ENCODE results near the gene GFOD2.

Gene GFOD2

DNA sequence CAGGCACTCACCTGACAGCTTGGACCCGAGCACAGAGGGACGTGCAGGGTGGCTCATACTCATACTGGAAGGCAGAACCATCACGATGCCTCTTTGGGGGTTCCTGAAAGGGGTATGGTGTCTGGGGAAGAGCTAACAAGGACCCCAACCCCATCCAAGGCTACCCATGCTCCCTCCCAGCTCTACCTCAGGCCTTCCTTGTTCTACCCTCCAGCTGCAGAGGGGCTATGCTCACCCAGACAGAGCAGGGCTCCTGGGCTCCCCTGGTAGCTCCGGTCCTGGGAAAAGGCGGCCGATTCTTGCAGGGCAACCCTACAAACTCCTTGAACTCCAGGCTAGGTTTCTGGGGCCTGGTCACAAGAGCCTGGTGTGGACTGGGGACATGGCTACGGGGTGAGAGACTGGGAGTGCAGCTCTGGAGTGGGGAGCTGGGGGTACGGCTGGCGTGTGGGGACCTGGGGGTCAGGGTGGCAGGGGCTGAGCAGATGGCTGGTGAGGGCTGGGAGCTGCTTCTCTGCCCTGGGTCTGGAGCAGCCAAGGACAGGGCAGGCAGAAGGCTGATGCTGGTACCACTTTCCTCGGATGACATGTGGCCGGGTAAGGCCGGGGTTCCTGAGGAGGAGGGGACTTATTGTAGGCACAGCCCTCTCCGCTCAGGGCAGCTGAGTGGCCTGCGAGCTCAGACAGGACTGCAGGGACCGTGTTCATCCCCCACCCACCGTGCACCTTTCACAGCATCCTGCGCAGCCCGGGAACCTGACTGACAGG is 61.2 kb downstream of the GFOD2 start:
- DNase-seq (ENCODE audit: low read depth), result no peak

DNA sequence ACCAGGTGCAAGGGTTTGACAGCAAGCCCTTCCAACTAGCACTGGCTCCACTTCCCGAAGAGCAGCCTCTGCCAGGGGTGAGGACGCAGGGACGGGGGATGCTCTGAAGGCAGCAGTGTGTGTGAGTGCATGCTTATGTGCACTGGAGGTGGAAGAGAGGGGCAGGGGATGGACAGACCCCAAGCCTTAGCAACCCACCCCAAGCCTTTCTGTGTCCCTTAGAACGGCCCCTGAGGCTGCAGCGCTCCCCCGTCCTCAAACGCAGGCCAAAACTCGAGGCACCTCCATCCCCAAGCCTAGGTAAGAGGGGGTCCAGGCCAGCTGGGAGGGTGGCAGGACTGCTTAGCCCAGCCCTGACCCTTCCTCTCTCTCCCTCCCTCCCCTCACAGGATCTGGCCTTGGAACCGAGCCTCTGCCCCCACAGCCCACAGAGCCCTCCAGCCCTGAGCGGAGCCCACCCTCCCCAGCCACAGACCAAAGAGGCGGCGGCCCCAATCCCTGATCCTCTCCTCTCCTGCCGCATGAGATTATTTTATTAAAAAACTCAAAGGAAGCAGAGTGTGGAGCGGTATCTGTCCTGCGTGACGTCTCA is 62.0 kb downstream of the GFOD2 start:
- no peak for DNase-seq (ENCODE audit: low read depth)

DNA sequence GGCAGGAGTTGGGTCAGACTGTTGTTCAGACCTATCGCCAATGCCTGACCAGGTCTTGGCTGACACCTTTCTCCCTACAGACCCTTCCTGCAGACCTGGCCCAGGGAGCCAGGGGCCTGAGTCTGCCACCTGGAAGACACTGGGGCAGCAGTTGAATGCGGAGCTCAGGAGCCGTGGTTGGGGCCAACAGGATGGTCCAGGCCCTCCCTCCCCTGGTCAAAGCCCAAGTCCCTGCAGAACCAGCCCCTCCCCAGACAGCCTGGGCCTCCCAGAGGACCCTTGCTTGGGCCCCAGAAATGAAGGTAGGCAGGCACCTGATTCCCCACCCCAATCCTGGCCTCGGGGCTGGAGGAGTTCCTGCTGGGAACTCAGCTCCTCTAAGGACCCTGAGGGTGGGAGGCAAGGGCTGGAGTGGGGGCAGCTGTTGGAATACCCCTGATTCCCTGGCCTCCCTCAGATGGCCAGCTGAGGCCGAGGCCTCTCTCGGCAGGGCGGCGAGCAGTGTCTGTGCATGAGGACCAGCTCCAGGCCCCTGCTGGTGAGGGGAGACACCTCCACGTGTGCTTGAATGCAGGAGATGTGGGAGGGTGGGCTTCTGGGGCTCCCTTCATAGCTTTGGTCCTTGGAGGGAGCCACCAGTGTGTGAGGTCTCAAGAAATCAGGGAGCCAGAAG is 62.6 kb downstream of the GFOD2 start:
- no peak for DNase-seq (ENCODE audit: low read depth)

DNA sequence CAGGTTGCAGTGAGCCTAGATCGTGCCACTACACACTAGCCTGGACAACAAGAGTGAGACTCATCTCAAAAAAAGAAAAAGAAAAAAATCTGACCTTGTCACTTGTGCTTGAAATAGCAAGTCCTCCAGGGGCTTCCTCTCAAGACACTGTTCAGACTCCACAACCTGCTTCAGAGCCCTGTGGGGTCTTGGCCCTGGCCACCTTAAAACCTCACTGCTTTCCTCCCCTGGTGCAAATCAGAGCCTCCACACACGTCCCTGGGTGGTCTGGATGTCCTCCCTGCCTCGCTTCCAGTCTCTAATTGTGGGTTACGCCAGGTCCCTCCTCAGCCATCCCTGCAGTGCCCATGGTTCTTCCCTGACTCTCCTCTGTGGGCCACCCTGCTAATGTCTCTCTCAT is 63.8 kb downstream of the GFOD2 start:
- DNase-seq (ENCODE audit: low read depth), result no peak

DNA sequence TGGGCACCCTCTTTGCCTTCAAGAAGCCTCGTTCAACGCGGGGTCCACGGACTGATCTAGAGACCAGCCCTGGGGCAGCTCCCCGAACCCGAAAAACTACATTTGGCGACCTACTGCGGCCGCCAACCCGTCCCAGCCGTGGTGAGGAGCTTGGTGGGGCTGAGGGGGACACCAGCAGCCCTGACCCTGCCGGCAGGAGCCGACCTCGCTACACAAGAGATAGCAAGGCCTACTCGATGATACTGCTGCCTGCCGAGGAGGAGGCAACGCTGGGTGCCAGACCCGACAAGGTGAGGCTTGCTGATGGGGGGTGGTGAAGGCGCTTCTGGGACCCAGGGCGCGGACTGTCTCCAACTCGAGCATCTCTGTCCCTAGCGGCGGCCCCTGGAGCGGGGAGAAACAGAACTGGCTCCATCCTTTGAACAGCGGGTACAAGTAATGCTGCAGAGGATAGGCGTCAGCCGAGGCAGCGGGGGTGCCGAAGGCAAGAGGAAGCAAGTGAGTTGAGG is 64.7 kb downstream of the GFOD2 start:
- no peak for DNase-seq (ENCODE audit: low read depth)

DNA sequence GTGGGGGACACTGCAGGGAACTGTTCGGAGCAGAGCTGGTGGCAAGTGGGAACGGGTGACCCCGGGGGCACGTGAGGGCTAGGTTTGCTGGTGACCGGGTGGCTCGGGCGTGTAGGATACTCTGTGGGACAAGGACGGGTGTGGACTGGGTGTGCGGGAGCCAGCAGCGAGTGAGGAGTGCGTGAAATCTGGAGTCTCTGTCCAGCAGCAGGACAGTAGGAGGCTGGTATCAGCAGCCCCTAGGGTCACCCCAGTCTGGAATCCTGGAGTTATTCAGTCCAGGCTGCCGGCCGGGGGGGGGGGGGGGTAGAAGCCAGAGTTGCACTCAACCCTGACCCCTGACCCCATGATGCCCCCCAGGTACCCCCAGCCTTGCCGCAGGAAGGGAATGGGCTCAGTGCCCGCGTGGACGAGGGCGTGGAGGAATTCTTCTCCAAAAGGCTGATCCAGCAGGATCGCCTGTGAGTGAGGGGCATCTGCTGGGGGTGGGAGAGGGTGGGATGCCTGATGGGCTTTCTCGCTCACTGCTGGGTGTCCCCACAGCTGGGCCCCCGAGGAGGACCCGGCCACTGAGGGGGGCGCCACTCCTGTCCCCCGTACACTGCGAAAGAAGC is 65.2 kb downstream of the GFOD2 start:
- DNase-seq (ENCODE audit: low read depth), result no peak

DNA sequence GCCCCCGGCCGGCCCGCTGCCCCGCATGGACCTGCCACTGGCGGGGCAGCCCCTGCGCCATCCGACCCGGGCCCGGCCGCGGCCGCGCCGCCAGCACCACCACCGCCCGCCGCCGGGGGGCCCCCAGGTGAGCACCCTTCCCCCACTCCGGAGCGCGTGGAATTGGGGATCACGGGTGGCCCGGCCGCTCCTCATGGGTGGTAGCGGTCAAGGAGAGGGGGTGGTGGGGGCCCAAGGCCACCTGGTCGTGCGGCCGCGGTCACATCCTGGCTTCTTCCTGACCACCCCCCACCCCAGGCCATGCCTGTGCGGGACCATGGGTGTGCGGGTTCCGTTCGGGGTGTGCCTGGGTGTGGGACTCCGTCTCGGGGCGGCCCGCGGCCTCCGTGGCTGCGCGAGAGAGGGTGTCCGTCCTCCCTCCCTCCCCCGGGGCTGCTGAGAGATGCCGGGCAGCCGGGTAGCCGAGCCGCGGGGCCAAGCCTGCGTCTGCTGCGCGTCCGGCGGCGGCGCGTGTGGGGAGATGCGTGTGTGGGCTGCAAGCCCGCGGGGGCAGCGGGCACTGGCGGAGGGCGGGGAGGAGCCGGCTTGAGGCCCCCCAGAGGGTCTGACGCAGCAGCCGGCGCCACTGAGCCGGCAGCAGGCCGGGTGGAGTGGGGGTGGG is 65.9 kb downstream of the GFOD2 start:
- no peak for DNase-seq (ENCODE audit: low read depth)

DNA sequence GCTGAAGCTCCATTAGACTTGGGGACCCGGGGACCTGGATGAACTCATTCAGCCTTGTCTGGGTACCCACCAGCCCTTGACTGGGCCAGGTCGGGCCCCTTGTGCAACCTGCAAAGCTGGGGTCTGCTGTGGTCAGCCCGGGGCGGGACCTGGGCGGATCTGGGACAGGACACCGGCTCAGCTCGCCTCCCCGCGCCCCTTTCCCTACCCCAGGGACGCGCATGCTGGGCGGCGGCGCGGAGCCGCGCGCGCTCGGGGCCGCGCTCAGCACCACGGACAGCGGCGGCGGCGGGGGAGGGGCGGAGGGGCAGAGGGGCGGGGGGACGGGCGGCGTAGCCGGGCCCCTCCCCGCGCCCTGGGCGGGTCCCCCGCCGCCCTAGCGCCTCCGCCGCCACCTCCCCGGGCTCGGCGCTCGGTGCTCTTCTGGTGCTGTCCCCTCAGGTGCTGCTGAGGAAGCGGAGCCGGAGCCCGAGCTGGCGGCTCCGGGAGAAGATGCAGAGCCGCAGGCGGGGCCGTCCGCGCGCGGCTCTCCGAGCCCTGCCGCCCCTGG is 66.5 kb downstream of the GFOD2 start:
- DNase-seq (ENCODE audit: low read depth), result no peak

DNA sequence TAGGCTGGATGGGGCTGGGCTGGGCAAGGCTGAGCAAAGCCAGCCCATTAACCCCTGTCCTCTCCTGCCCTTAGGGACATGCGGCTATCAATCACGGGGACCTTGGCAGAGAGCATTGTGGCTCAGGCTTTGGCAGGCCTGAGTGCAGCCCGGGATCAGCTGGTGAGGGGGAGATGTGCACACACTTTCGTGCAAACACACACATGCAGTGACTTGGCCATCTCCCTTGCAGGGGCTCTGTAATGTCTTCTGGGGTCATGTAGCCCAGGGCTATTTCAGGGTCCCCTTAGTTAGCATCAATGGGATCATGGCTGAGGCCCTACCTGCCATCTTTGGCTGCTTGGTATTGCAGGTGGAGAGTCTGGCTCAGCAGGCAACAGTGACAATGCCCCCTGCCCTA is 67.3 kb downstream of the GFOD2 start:
- DNase-seq (ENCODE audit: low read depth), result no peak

DNA sequence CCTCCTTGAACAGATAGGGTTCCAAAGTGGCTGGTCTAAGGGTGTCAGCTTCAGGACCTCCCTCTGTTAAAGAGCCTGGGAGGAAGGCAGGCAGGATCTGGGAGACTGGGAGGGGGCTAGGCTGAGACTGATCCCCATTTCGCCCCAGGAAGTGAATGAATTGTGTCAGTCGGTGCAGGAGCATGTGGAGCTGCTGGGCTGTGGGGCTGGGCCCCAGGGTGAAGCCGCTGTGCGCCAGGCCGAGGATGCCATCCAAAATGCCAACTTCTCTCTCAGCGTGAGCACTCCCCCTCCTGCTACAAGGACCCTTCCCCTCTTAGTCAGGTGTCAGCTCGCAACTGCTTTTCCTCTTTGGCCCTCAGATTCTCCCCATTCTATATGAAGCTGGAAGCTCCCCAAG is 68.1 kb downstream of the GFOD2 start:
- DNase-seq (ENCODE audit: low read depth), result no peak

DNA sequence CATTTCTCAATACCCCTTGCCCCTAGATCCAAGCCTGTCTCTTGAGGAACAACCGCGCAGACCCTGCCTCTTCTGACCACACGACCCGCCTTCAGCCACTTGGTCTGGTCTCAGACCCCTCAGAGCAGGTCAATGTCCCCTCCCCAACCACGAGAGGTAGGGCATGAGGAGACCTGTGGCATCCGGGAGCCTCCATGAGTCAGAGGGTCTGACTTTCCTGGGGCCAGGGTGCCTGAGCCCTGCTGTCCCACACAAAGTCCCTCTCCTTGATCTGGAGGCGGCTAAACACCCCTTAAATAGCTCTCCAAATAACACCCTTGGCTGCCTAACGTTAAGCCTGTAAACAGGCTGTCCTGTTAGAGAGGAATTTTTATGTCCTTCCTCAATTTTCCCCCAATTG is 69.1 kb downstream of the GFOD2 start:
- no peak for DNase-seq (ENCODE audit: low read depth)

DNA sequence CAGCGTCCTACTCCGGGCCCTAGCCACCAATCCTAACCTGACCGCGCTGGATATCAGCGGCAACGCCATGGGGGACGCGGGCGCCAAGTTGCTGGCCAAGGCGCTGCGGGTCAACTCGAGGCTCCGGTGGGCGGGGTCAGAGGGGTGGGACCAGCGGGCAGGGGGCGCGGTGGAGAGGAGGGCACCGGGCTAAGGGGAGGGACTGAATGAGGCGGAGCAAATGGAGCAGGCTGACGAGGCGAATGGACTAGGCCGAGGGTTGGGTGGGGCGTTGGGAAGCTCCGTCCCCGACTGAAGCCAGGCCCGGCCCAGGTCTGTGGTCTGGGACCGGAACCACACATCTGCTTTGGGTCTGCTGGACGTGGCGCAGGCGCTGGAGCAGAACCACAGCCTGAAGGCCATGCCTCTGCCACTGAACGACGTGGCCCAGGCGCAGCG is 69.6 kb downstream of the GFOD2 start:
- no peak for DNase-seq (ENCODE audit: low read depth)

DNA sequence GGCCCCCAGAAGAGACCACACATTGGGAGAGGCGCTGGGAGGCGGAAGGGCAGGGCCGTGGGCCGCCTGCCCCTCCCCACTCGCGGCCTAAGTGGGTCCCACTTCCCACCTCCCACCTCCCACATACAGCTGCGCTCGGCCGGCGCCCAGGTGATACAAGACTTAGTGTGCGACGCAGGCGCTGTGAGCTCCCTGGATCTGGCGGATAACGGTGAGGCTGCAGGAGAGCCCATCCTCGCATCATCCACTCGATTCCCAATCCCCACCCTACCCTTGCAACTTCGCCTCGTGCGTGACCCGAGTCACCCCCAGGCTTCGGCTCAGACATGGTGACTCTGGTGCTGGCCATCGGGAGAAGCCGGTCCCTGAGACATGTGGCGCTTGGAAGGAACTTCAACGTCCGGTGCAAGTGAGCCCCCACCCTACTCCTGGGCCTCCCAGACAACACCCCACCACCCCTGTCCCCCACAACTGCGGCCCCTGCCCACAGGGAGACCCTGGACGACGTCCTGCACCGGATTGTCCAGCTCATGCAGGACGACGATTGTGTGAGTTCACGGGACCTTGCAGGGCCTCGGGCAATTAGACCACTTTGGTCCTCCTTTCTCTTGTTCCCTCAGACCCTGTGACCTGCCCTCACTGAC is 70.2 kb downstream of the GFOD2 start:
- no peak for DNase-seq (ENCODE audit: low read depth)

DNA sequence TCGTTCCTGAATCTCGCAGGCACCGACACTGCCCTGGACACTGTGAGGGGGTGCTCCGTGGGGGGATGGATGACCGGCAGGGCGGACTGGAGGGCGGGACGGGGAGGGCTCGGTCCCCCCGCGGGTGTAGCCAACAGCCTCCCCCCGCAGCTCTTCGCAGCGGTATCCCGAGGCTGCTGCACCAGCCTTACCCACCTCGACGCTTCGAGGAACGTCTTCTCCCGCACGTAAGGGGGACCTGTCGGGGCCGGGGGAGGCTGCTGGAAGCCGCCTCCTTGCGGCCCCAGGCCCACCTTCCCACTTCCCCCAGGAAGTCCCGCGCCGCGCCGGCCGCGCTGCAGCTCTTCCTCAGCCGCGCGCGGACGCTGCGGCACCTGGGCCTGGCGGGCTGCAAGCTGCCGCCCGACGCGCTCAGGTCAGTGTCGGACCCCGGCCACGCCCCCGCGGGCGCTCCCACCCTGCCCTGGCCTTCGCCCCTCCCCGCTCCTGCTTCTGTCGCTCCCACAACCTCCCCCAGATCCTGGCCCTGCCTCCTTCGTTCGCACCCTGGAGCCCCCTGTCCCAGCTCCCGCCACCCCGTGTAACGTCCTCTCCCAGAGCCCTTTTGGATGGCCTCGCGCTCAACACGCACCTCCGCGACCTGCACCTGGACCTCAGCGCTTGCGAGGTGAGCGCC is 70.9 kb downstream of the GFOD2 start:
- no peak for DNase-seq (ENCODE audit: low read depth)

DNA sequence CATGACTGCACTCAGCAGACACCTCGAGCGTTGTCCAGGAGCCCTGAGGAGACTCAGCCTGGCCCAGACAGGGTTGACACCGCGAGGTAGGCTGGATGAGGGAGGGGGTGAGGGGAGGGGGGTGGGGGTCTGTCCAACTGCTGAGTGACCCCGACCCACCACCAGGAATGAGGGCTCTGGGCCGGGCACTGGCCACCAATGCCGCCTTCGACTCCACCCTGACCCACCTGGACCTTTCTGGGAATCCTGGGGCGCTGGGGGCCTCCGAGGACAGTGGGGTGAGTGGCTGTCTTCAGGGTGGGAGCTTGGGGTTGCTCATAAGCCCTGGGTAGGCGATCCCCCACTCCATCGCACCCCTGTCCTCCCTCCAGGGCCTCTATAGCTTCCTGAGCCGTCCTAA is 71.4 kb downstream of the GFOD2 start:
- no peak for DNase-seq (ENCODE audit: low read depth)

DNA sequence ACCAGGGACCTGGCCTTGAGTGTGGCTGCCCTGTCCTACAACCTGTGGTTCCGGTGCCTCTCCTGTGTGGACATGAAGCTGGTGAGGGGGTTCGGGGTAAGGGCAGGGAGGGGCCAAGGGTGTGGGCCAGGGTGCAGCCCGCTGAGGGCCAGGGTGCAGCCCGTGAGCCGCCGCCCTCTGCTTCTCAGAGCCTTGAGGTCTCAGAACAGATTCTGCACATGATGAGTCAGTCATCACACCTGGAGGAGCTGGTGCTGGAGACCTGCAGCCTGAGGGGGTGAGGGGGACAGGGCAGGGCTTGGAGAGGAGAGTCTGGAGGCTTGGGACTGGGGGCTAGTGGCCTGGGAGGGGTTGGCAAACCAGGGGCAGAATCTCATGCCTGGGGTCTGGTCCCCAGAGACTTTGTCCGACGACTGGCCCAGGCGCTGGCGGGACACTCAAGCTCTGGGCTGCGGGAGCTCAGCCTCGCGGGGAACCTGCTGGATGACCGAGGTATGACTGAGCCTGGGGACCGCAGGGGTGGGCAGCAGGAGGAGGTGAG is 71.9 kb downstream of the GFOD2 start:
- no peak for DNase-seq (ENCODE audit: low read depth)

DNA sequence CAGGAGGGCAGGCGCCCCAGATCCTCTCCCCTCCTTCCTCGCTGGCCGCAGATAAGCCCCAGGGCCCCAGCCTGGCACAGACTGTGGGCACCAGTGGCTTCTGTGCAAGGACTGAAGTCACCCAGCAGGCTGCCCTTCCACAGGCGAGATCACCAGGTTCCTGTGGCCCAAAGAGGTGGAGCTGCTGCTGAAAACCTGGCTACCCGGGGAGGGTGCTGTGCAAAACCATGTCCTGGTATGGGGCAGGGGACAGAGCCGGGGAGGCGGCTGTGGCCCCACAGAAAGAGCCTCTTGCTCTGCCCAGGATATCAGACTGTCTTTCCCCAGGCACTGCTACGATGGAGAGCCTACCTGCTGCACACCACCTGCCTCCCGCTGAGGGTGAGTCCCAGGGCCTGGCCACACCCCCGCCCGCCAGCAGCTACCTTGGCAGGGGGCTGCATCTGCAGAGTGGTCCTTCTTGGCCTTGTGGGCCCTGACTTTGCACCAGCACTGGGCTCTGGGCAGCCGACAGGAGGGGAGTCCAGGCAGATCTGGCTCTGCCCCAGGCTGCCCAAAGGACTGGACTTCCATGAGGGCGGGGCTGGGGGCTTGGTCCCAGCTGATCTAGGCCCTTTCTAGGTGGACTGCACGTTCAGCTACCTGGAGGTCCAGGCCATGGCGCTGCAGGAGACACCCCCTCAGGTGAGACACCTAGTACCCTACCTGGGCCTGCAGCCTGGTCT is 73.6 kb downstream of the GFOD2 start:
- no peak for DNase-seq (ENCODE audit: low read depth)

DNA sequence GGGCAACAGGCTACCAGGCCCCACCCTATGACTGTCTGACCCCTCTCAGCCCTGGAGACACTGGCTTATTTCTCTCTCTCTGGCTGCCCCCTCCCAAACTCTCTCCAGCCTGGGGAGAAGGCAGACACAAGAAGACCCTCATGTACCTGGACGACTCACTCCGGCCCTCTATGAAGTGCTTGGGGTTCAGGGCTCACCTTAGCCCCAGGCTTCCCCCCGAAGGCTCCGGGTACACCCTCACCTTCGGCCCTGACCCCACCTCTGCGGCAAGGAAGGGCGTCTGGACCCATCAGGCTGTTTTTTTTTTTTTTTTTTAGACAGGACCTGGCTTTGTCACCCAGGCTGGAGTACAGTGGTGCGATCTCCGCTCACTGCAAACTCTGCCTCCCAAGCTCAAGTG is 75.1 kb downstream of the GFOD2 start:
- DNase-seq (ENCODE audit: low read depth), result no peak

DNA sequence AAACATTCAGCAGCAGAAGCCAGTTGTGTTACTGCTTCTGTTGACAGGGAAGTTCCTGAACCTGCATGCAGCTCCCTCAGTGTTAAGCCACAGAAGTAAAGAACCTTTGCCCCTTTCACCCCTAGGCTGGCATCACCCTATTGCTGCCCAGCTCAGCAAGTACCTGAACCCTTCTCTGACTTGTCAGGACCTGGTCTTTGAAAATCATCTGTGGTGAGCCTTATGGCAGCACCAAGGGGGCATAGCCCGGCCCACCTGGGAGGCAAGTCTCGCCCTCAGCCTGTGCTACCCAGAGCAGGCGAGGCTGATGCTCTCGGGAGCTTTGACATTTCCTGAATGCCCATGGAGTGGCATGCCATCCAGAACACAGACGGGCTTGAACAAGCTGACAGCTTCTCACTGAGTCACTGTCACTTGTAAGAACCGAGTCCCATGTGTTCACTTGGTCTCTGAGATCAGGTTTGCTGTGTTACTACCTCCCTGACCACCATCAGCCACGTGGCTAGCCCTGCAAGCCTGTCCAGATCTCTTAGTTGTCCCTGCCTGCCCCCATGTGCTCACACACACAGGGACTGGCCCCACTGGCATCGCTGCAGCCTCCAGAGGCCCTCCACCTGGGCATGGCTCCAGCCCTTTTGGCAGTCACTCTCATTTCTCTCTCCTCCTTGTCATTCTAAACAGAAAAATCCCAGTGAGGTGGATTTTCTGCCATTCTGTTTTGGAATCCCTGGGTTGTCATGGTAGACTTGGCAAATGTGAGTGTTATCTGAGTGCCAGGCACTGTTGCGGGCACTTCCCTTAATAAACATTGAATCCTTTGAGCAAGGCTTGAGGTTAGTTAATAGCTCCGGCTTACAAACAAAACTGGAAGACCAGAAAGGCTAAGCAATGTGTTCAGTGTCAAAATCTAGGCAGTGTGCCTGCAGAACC is 77.1 kb downstream of the GFOD2 start:
- no peak for DNase-seq (ENCODE audit: low read depth)

Data from activated T-cell treated with anti-CD3 and anti-CD28 coated beads for 1 hour (primary cell).